ENCODE data around the gene PRKD2. TPM values are rescaled to one million over a fixed set of nuclear protein-coding genes. Genes with fewer than 3 reads are reported as not detected.
"Not testable (repeated sequence)": the region's sequence is repeated elsewhere in the genome, so short reads cannot be mapped to it uniquely, and the experiment has no call there.

Gene PRKD2
- 10 to 100 TPM; 28.8 to 54.2 (median 31.8) TPM for total RNA-seq

DNA sequence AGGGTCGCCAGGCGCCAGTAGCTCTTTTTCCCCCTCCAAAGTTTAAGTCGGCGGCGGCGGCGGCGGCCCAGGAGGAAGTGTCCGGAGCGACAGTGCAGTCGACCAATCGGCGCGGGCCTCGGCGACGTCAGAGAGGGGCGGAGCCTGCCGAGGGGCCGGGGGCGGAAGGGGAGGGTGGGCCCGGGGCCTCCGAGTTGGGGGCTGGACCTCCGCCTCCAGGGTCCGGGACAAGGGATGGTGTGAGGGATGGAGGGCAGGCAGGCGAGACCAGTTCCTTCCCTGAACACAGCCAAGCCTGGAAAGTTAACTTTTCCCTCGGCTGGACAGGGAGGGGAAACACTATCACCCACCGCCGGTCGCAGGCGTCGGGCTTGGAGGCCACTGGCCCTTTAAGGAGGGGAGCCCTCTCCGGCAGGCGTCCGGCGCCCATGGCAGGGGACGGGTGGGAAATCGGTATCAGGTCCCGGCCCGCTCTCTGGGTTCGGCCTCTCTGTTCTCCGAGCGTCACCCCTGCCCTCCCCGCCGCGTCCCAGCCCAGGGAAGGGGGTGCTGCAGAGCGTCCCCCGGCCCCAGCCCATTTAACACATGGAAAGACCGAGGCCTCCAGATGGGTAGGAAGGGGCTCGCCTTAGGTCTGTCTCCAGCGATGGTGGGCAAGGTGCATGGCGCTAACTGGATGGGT lies at the start of gene PRKD2:
PRKD2 (minus strand) TSS at position 81 of the 682 bp plus-strand sequence. CDS start 744 bp downstream, outside the sequence.
- Histone ChIP-seq H3K36me3 (peaks cover 14 to 33% (median 26%) of the 10 kb centered on the region in 3 donors), H3K4me3 (peak within 1 kb of the TSS; percentile 54 to 95 (median 85)), H3K27me3 (no peaks in the 10 kb centered on the region), H3K27ac (peak within 1 kb of the TSS; percentile 92 to 99 (median 96)), H3K9me3 (no peaks in the 10 kb centered on the region), H3K4me1 (peaks cover 30 to 71% (median 31%) of the 10 kb centered on the region in 3 donors)
- DNase-seq, result no peak
- TF ChIP-seq CTCF (IDR thresholded peaks at IDR 0.05), result no peak
- peak in 2 of 4 donors; percentile 13 to 44 for TF ChIP-seq POLR2A (IDR thresholded peaks at IDR 0.05)
- 0% methylated on average over 3 of the region's 52 CpGs; no CpG with 5 or more reads in 1 of the 2 donors for WGBS, 2 donors
- intact Hi-C loops (cut with DNase I), result no loop called here

- Histone ChIP-seq H3K4me1 (peaks cover 6 to 67% (median 17%) of the 10 kb centered on the region in 3 donors), H3K36me3 (no peaks in the 10 kb centered on the region), H3K4me3 (no peak overlapping the region), H3K27ac (peak overlapping the region; percentile 71 to 90 (median 82)), H3K9me3 (no peaks in the 10 kb centered on the region), H3K27me3 (no peaks in the 10 kb centered on the region)
- intact Hi-C loops (cut with DNase I), result no loop called here
- 39 to 52% methylated on average over 7 to 9 of the region's 11 CpGs for WGBS, 2 donors
- TF ChIP-seq CTCF (IDR thresholded peaks at IDR 0.05), result no peak
- no peak for TF ChIP-seq POLR2A (IDR thresholded peaks at IDR 0.05)
- DNase-seq, result no peak
Observed at GRCh38 chr19:46764817-46765291, 47.9 kb upstream of the PRKD2 start.

DNA sequence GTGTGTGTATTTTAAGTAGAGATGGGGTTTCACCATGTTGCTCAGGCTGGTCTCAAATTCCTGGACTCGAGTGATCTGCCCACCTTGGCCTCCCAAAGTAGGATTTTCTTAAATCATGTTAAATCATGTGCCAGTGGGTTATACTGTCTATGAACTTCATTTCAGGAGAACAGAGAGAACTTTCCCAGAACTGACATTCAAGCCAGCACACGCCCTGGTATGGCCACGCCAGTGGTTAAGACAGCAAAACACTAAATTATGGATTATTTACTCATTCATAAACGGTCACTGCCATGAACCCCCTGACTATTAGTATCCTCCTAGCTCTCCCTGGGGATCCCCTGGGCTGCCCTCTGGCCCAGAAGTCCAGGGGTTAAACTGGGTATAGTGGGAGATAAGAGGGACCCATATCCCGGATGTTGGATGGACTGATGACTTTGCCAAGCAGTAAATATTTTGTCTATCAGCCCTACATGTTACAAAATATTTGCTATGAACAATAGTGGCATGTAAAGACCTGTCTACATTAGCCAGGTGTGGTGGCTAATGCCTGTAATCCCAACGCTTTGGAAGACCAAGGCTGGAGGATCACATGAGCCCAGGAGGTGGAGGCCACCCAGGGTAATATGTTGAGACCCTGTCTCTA lies 45.5 kb upstream of the PRKD2 start:
- Histone ChIP-seq H3K4me1 (peaks cover 17 to 81% (median 25%) of the 10 kb centered on the region in 3 donors), H3K9me3 (no peaks in the 10 kb centered on the region), H3K27ac (peak overlapping the region; percentile 81 to 90 (median 87)), H3K27me3 (no peaks in the 10 kb centered on the region), H3K4me3 (no peak overlapping the region), H3K36me3 (no peaks in the 10 kb centered on the region)
- DNase-seq, result no peak
- WGBS, 2 donors, result 47 to 51% methylated on average over 5 to 6 of the region's 6 CpGs
- TF ChIP-seq POLR2A (IDR thresholded peaks at IDR 0.05) (no peak), CTCF (IDR thresholded peaks at IDR 0.05) (no peak)
- intact Hi-C loops (cut with DNase I), result no loop called here

- Histone ChIP-seq H3K4me3 (no peak overlapping the region), H3K27ac (peak overlapping the region; percentile 81 to 90 (median 87)), H3K36me3 (peaks cover 0 to 6% (median 0%) of the 10 kb centered on the region in 3 donors), H3K9me3 (no peaks in the 10 kb centered on the region), H3K27me3 (no peaks in the 10 kb centered on the region), H3K4me1 (peaks cover 18 to 91% (median 25%) of the 10 kb centered on the region in 3 donors)
- TF ChIP-seq CTCF (IDR thresholded peaks at IDR 0.05) (no peak), POLR2A (IDR thresholded peaks at IDR 0.05) (no peak)
- no peak for DNase-seq
- 43 to 47% methylated on average over 5 of the region's 5 CpGs for WGBS, 2 donors
- intact Hi-C loops (cut with DNase I), result no loop called here
Observed at GRCh38 chr19:46761418-46761831, 44.5 kb upstream of the PRKD2 start.

DNA sequence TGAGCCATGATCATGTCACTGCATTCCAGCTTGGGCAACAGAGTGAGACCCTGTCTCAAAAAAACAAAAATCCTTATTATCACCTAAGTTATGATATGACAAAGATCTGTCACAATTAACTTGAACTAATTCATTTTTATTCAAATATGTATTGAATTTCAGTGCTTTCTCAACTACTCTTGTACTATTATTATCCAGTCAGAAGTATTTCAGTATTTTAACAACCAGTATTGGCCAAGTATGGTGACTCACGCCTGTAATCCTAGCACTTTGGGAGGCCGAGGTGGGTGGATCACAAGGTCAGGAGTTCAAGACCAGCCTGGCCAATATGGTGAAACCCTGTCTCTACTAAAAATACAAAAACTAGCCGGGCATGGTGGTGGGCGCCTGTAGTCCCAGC lies 44.0 kb upstream of the PRKD2 start:
- Histone ChIP-seq H3K27ac (peak overlapping the region; percentile 81 to 90 (median 87)), H3K36me3 (peaks cover 0 to 11% (median 0%) of the 10 kb centered on the region in 3 donors), H3K4me1 (peaks cover 18 to 94% (median 25%) of the 10 kb centered on the region in 3 donors)
- 50 to 54% methylated on average over 4 of the region's 4 CpGs for WGBS, 2 donors
- H3K27me3 ChIP-seq; intact Hi-C loops (cut with DNase I); DNase-seq; H3K4me3 ChIP-seq; H3K9me3 ChIP-seq: not testable (repeated sequence)

Data from esophagus squamous epithelium (tissue), 5 donors.